ENCODE results near the gene THEM5.

The THEM5 gene

DNA sequence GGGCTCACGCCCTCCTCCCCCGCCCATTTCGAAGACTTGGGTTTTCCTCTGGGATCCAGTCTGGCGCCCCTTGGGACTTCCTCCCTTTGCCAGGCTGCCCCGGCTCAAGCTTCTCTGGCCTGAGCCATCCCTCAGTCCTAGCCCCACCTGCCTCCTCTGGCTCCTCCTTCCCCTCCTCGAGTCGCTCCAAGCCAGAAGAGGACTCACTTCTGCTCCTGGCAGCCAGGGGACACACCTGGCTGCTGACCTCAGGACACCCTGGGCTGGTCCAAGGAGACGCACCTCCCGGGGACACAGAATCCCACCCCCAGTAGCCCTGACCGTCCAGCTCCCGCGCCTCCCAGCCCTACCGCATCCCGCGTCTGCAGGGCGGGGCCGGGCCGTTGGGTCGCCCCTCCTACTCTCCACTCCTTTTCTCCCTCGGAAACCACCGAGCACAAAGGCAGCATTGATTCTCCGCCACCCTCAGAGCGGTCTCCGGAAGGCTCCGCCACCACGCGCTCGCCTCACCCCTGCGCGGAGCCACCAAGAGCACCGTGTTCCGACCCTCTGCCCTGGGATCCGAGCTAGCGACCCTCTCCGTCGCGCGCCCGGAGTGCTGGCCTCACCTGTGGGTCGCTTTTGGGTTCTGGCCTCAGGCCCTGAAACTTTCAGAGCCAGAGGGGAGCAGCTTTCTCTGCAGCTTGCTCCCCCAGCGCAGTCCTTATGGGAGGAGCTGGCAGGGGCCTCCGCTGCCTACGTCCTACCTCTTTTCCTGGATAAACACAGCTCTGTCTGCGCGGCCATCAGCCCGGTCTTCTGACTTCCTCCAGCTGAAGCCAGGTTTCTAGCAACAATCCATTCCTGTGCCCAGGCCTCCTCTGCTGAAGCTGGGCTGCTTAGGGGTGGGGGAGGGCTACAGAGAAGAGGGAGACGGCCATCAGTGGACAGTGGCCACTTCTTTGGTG is 13.8 kb downstream of the THEM5 start, which contains the start of gene C2CD4D:
TSS of gene C2CD4D (minus strand) at position 364 of the 947 bp plus-strand sequence. CDS start 831 bp downstream, outside the sequence.
- DNase-seq (ENCODE audit: low read depth): no peak
- TF ChIP-seq, protein P1, sequence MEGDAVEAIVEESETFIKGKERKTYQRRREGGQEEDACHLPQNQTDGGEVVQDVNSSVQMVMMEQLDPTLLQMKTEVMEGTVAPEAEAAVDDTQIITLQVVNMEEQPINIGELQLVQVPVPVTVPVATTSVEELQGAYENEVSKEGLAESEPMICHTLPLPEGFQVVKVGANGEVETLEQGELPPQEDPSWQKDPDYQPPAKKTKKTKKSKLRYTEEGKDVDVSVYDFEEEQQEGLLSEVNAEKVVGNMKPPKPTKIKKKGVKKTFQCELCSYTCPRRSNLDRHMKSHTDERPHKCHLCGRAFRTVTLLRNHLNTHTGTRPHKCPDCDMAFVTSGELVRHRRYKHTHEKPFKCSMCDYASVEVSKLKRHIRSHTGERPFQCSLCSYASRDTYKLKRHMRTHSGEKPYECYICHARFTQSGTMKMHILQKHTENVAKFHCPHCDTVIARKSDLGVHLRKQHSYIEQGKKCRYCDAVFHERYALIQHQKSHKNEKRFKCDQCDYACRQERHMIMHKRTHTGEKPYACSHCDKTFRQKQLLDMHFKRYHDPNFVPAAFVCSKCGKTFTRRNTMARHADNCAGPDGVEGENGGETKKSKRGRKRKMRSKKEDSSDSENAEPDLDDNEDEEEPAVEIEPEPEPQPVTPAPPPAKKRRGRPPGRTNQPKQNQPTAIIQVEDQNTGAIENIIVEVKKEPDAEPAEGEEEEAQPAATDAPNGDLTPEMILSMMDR (IDR thresholded peaks at IDR 0.05; ENCODE audit: low read depth, low read length, missing control alignments): no peak
- H3K4me3 ChIP-seq (ENCODE audit: low read depth, low read length): peak within 1 kb of the TSS; percentile 44

DNA sequence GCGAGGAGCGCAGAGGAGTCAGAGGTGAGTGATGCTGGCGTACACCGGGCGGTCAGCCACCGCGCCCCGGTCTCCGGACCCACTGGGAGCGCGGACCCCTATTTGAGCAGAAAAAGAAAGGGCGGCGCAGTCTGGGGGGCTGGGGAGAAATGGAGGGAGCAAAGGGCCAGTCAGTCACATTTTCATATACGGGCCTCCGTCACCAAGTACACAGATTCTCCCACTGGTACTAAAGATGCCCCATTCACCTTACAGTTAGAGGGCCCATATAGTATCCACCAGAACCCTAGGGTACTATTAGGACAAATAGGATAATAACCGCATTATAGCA is 14.5 kb downstream of the THEM5 start:
- DNase-seq (ENCODE audit: low read depth): no peak
- TF ChIP-seq, protein P1 (IDR thresholded peaks at IDR 0.05; ENCODE audit: low read depth, low read length, missing control alignments): no peak
- H3K4me3 ChIP-seq (ENCODE audit: low read depth, low read length): peak overlapping the region; percentile 44

DNA sequence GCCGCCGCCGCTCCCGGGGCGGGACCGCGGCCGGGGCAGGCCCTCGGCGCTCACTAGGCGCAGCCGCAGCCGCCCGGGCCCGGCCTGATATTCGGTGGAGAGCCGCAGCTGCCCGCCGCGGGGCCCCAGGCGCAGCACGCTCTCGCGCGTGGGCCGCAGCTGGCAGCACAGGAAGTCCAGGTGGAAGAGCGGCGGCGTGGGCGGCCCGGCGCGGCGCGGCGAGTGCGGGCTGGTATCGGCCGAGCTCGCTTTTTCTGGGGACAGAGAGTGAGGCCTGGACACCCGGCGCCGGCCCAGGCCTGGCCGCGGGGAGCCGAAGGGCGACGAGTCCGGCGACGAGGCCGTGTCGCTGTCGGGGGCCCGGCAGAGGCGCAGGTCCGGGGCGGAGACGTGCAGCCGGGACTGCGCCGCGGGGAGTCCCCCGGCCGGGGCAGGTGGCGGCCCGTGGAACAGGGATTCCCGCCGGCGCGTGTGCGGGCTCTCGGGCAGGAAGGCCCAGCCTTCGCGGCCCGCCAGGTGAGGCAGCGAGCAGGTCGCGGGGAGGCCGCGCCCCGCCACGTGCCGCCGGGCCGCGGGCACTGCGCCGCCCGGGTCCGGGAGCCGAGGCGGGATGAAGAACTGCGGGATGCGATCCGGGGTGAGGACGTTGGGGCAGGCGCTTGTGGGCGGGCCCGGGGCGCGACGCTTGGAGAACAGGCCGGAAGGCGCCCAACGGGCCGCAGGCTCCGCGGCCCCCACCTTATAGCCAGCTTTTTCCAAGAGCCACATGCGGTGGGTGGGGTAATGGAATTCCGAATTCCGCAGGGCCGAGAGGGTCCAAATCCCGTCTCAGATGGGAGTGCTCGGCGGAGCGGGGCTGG is 15.1 kb downstream of the THEM5 start:
- peak overlapping the region; percentile 44 for H3K4me3 ChIP-seq (ENCODE audit: low read depth, low read length)
- no peak for DNase-seq (ENCODE audit: low read depth)
- TF ChIP-seq, protein P1 (IDR thresholded peaks at IDR 0.05; ENCODE audit: low read depth, low read length, missing control alignments): no peak

DNA sequence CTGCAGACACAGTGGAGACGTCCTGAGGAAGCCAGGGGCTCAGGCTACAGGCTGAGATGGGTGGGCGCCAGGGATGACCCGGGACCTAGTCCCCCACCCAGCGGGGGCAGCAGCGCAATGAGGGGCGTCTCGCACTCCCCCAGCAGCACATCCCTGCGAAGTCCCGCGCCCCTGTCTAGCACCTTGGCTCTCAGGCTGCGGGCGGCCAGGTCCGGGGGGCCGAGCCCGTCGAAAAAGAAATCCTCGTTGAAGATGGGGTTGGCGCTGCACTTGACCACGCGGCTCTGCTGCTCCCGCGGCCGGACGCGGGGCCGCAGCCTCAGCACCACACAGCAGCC is 15.7 kb downstream of the THEM5 start:
- no peak overlapping the region; the same call in 1 of the 2 replicates for H3K4me3 ChIP-seq (ENCODE audit: low read depth, low read length)
- TF ChIP-seq, protein P1 (IDR thresholded peaks at IDR 0.05; ENCODE audit: low read depth, low read length, missing control alignments): no peak
- no peak for DNase-seq (ENCODE audit: low read depth)

DNA sequence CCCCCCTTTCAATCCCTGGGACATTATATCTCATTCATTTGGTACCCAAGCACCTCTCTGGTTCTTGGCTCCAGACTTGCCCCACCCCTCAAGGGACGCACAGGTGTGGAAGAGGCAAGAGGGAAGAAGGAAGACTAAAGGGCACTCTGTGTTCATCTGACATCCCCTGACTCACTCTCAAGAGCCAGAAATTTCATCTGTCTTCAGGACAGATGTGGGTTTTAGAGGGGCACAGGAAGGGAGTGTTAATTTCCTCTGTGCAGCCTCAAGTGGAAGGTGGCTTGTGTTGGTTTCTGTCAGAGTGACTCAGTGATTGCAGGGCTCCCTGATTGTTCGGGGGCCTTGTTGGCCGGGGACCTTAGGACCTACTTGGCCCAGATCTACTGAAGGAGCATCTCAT is 16.3 kb downstream of the THEM5 start:
- TF ChIP-seq, protein P1 (IDR thresholded peaks at IDR 0.05; ENCODE audit: low read depth, low read length, missing control alignments): no peak
- no peak overlapping the region for H3K4me3 ChIP-seq (ENCODE audit: low read depth, low read length)
- no peak for DNase-seq (ENCODE audit: low read depth)

DNA sequence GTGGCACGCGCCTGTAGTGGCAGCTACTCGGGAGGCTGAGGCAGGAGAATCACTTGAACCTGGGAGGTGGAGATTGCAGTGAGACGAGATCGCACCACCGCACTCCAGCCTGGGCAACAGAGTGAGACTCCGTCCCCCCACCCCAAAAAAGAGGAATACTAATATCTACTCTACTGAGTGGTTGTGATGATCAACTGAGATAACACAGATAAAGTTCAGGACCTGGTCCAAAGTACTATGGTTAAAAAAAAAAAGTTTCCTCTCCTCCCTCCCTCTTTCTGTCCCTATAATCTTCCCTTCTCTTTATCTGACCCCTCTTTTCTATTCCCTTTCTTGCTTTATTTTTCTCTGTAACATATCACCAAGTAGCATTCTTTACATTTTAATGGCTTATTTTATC is 17.9 kb downstream of the THEM5 start:
- H3K4me3 ChIP-seq (ENCODE audit: low read depth, low read length): no peak overlapping the region
- TF ChIP-seq, protein P1 (IDR thresholded peaks at IDR 0.05; ENCODE audit: low read depth, low read length, missing control alignments): no peak
- DNase-seq (ENCODE audit: low read depth): no peak
